ENCODE results near the gene SIM2. TPM values are rescaled to one million over a fixed set of nuclear protein-coding genes. Genes with fewer than 3 reads are reported as not detected.

Gene SIM2
- polyA plus RNA-seq, 1 donor from 2014 or later: not detected

GRCh38 chr21:36661511-36662309, 37.2 kb upstream of the SIM2 start:
- TF ChIP-seq EP300 (conservative IDR thresholded peaks at IDR 0.05; ENCODE audit: poor library complexity, severe bottlenecking): no peak
- TF ChIP-seq MXI1 (conservative IDR thresholded peaks at IDR 0.05; ENCODE audit: poor library complexity, severe bottlenecking): no peak
- TF ChIP-seq RAD21 (conservative IDR thresholded peaks at IDR 0.05): no peak
- TF ChIP-seq, protein P1, sequence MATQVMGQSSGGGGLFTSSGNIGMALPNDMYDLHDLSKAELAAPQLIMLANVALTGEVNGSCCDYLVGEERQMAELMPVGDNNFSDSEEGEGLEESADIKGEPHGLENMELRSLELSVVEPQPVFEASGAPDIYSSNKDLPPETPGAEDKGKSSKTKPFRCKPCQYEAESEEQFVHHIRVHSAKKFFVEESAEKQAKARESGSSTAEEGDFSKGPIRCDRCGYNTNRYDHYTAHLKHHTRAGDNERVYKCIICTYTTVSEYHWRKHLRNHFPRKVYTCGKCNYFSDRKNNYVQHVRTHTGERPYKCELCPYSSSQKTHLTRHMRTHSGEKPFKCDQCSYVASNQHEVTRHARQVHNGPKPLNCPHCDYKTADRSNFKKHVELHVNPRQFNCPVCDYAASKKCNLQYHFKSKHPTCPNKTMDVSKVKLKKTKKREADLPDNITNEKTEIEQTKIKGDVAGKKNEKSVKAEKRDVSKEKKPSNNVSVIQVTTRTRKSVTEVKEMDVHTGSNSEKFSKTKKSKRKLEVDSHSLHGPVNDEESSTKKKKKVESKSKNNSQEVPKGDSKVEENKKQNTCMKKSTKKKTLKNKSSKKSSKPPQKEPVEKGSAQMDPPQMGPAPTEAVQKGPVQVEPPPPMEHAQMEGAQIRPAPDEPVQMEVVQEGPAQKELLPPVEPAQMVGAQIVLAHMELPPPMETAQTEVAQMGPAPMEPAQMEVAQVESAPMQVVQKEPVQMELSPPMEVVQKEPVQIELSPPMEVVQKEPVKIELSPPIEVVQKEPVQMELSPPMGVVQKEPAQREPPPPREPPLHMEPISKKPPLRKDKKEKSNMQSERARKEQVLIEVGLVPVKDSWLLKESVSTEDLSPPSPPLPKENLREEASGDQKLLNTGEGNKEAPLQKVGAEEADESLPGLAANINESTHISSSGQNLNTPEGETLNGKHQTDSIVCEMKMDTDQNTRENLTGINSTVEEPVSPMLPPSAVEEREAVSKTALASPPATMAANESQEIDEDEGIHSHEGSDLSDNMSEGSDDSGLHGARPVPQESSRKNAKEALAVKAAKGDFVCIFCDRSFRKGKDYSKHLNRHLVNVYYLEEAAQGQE (IDR thresholded peaks at IDR 0.05; ENCODE audit: borderline replicate concordance): no peak
- no peak for TF ChIP-seq TAF1 (IDR thresholded peaks at IDR 0.05; ENCODE audit: low read depth)
- no peak for TF ChIP-seq EZH2 (IDR thresholded peaks at IDR 0.05; ENCODE audit: borderline replicate concordance, insufficient read depth, low read length, poor library complexity, severe bottlenecking)
- TF ChIP-seq, protein P2, sequence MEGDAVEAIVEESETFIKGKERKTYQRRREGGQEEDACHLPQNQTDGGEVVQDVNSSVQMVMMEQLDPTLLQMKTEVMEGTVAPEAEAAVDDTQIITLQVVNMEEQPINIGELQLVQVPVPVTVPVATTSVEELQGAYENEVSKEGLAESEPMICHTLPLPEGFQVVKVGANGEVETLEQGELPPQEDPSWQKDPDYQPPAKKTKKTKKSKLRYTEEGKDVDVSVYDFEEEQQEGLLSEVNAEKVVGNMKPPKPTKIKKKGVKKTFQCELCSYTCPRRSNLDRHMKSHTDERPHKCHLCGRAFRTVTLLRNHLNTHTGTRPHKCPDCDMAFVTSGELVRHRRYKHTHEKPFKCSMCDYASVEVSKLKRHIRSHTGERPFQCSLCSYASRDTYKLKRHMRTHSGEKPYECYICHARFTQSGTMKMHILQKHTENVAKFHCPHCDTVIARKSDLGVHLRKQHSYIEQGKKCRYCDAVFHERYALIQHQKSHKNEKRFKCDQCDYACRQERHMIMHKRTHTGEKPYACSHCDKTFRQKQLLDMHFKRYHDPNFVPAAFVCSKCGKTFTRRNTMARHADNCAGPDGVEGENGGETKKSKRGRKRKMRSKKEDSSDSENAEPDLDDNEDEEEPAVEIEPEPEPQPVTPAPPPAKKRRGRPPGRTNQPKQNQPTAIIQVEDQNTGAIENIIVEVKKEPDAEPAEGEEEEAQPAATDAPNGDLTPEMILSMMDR (IDR thresholded peaks at IDR 0.05; ENCODE audit: poor library complexity, severe bottlenecking): no peak
- TF ChIP-seq POLR2AphosphoS5 (IDR thresholded peaks at IDR 0.05): no peak
- no peak for TF ChIP-seq SMC3 (conservative IDR thresholded peaks at IDR 0.05; ENCODE audit: poor library complexity)
- Histone ChIP-seq H3K9me2 (ENCODE audit: insufficient read depth, low read length) (no peaks in the 10 kb centered on the region), H3K9me3 (ENCODE audit: low read length) (no peaks in the 10 kb centered on the region), H3K79me2 (replicated peaks; ENCODE audit: insufficient read depth, low read length) (no peaks in the 10 kb centered on the region), H3K27ac (ENCODE audit: low read length) (no peak overlapping the region), H3K36me3 (ENCODE audit: insufficient read depth, low read length) (no peaks in the 10 kb centered on the region), H3K27me3 (ENCODE audit: insufficient read depth, low read depth, low read length) (no peaks in the 10 kb centered on the region), H4K20me1 (ENCODE audit: insufficient read depth) (no peaks in the 10 kb centered on the region), H3K9ac (ENCODE audit: low read length) (no peak overlapping the region), H2AFZ (ENCODE audit: low read depth, low read length) (no peak overlapping the region), H3K4me3 (ENCODE audit: low read length) (no peak overlapping the region), H3F3A (ENCODE audit: insufficient read depth, low read length, poor library complexity, severe bottlenecking) (no peaks in the 10 kb centered on the region), H3K4me2 (ENCODE audit: low read length) (no peak overlapping the region)

- Histone ChIP-seq H3K27me3 (ENCODE audit: insufficient read depth, low read depth, low read length) (no peaks in the 10 kb centered on the region), H3K9ac (ENCODE audit: low read length) (no peak overlapping the region), H4K20me1 (ENCODE audit: insufficient read depth) (no peaks in the 10 kb centered on the region), H3K9me2 (ENCODE audit: insufficient read depth, low read length) (no peaks in the 10 kb centered on the region), H3K79me2 (replicated peaks; ENCODE audit: insufficient read depth, low read length) (no peaks in the 10 kb centered on the region), H3K4me3 (ENCODE audit: low read length) (no peak overlapping the region), H3K27ac (ENCODE audit: low read length) (no peak overlapping the region), H3F3A (ENCODE audit: insufficient read depth, low read length, poor library complexity, severe bottlenecking) (no peaks in the 10 kb centered on the region), H2AFZ (ENCODE audit: low read depth, low read length) (no peak overlapping the region), H3K4me2 (ENCODE audit: low read length) (no peak overlapping the region), H3K36me3 (ENCODE audit: insufficient read depth, low read length) (no peaks in the 10 kb centered on the region), H3K9me3 (ENCODE audit: low read length) (no peaks in the 10 kb centered on the region)
- TF ChIP-seq MXI1 (conservative IDR thresholded peaks at IDR 0.05; ENCODE audit: poor library complexity, severe bottlenecking) (peak; percentile 13), RAD21 (conservative IDR thresholded peaks at IDR 0.05) (no peak)
Observed at GRCh38 chr21:36663033-36663855, 35.7 kb upstream of the SIM2 start.
